BJ (cell line): Measurements from ENCODE around the gene CGB8. TPM values are rescaled to one million over a fixed set of nuclear protein-coding genes. Genes with fewer than 3 reads are reported as not detected.
"Not testable (repeated sequence)": the region's sequence is repeated elsewhere in the genome, so short reads cannot be mapped to it uniquely, and the experiment has no call there.

ENCODE experiments used
- CTCF ChIA-PET: fragments of 350-600 bp; formaldehyde crosslinking; extraction: SDS; loops from one replicate; lab custom pipeline; 2021; ENCODE audit warnings: antibody characterized with exemption, inconsistent platforms; lab: Yijun Ruan, JAX
- POLR2A ChIA-PET: fragments of 300-600 bp; sonication (Branson Sonifier 250); formaldehyde crosslinking; extraction: SDS; loops from one replicate; lab custom pipeline; 2021; ENCODE audit warnings: antibody characterized with exemption; lab: Charles Lee
- DNase-seq: peaks from one replicate; pipeline ENCODE4 v3.0.0-alpha.2; 2011; ENCODE audit warnings: low read depth
- H3K27me3 ChIP-seq: 2 replicates; pipeline ENCODE4 v1.6.0; 2011; ENCODE audit warnings: low read length; ENCODE audit not compliant: control insufficient read depth, insufficient read depth
- H3K36me3 ChIP-seq: 2 replicates; pipeline ENCODE4 v1.5.1; 2011; ENCODE audit warnings: low read length; ENCODE audit not compliant: control insufficient read depth, insufficient read depth
- H3K4me3 ChIP-seq: 2 replicates; pipeline ENCODE4 v1.5.1; 2011; ENCODE audit warnings: low read depth, mild to moderate bottlenecking, control low read depth, low read length
- CTCF ChIP-seq: IDR thresholded peaks from 2 replicates; pipeline ENCODE4 v1.5.1; 2011; ENCODE audit warnings: low read depth, mild to moderate bottlenecking, control low read depth, inconsistent platforms, low read length, moderate library complexity; ENCODE audit not compliant: insufficient read depth
- polyA plus RNA-seq: library from polyadenylated mRNA; depleted of rRNA; stranded (reverse); fragments of >200 nt; gene quantifications from 2 replicates; pipeline ENCODE4 v1.2.3, GENCODE V29; 2011

The CGB8 gene
- polyA plus RNA-seq, 1 experiment = not detected

DNA sequence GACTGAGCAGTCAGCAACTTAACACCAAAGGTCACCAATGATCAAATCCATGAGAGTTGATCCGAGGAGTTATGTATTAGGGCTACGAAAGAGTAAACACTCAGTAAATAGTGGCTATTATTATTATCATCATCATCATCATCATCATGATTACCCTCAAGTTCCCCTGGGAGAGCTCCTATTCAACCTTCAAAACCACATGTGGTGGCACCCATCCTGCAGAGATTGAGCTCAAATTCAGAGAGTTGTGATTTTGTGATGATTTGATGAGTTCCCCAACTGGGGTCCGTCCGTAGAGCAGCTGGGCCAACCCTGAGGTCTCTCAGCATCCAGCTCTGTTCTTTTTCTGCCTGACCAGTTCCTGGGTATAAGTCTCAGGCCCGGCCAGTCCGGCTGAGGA lies 23.8 kb downstream of the CGB8 start:
- H3K36me3 ChIP-seq, CTCF ChIA-PET, H3K4me3 ChIP-seq, POLR2A ChIA-PET, H3K27me3 ChIP-seq, DNase-seq: not testable (repeated sequence)

- CTCF ChIA-PET, POLR2A ChIA-PET, H3K36me3 ChIP-seq, H3K27me3 ChIP-seq, H3K4me3 ChIP-seq, DNase-seq: not testable (repeated sequence)
These were observed 24.7 kb downstream of the CGB8 start, which contains the start of gene CGB3 for GRCh38 chr19:49024233-49024632. Gene CGB3, minus strand, starts transcription at chr19:49024333. Its CDS starts 362 bp downstream, at chr19:49023971.

DNA sequence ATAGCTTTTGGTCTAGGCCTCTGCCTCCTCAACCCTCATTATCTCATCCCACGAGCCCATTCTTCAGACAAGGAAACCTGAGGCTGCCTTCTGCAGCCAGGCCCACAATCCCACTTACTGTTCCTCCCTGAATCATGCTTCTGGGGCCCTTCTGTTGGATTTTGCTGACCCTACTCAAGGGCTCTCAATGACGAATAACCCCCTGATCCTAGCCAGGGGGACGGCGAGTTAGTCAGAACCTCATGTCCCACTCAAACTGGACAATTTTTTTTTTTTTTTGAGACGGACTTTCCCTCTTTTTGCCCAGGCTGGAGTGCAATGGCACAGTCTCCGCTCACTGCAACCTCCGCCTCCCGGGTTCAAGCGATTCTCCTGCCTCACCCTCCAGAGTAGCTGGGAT lies 26.8 kb downstream of the CGB8 start:
- Histone ChIP-seq H3K4me3 (no peak overlapping the region), H3K27me3 (no peaks in the 10 kb centered on the region), H3K36me3 (no peaks in the 10 kb centered on the region)
- CTCF ChIA-PET = interaction anchor here (0.6 to 6.1 kb wide), 2 partner anchors 23 to 197 kb away, joined by 3 to 34 read pairs; no protein-coding TSS in a partner anchor
- DNase-seq = no peak
- no peak for TF ChIP-seq CTCF
- POLR2A ChIA-PET = no interaction called here

DNA sequence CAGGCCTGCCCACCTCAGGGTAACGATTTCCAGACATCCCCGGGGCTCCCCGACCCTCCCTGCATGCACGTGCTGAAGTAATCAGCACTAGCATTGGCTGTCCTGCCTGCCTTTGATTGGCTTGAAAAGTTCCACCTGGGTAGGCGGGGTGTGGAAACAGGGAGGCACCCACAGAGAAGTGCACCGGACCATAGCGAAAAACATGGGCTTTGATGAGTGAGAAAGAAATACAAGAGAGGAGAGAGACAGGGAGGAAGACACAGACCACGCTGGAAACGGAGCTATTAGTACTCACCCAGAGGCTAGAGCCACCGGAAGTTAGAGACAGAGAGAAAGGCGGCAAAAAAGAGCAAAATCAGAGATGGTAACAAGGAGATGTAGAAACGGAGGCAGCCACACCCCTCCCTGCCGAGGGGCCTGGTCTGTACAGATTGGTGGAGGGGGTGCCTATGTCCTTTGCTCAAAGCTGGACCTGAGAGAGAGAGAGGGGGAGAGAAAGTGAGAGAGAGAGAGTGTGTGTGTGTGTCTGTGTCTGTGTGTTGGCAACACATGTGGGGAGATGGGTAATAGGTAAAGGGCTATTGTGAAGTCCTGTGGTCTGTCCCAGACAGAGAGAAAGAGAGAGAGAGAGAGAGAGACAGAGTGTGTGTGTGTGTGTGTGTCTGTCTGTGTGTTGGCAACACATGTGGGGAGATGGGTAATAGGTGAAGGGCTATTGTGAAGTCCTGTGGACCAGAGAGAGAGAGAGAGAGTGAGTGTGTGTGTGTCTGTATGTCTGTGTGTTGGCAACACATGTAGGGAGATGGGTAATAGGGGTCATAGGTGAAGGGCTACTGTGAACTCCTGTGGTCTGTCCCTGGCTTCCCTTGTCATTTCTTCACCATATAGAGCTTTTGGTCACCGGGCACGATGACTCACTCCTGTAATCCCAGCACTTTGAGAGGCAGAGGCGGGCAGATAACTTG lies 27.7 kb downstream of the CGB8 start:
- ChIA-PET POLR2A (interaction anchor here (0.5 kb wide), 1 partner anchor 28 kb away, joined by 3 read pairs; the partner anchor contains the start of genes GYS1 and RUVBL2), CTCF (interaction anchor here (0.7 to 6.1 kb wide), 3 partner anchors 13 to 262 kb away, joined by 3 to 34 read pairs (median 11); no protein-coding TSS in a partner anchor)
- DNase-seq = no peak
- Histone ChIP-seq H3K27me3 (no peaks in the 10 kb centered on the region), H3K36me3 (no peaks in the 10 kb centered on the region), H3K4me3 (no peak overlapping the region)
- TF ChIP-seq CTCF = no peak

GRCh38 chr19:49020342-49020741 lies 28.6 kb downstream of the CGB8 start:
- no peak for DNase-seq
- Histone ChIP-seq H3K4me3 (no peak overlapping the region), H3K36me3 (0 out of 2 replicates have a peak, but pooled peaks cover 2% of the 10 kb centered on the region), H3K27me3 (no peaks in the 10 kb centered on the region)
- CTCF ChIA-PET = interaction anchor here (1.6 to 6.1 kb wide), 3 partner anchors 12 to 27 kb away, joined by 5 to 34 read pairs (median 11); partner anchors contain the start of genes GYS1 and RUVBL2
- POLR2A ChIA-PET = no interaction called here
- no peak for TF ChIP-seq CTCF
